Limb (tissue), 2 donors: ENCODE results near the gene UBAP2L.

Source experiments
- DNase-seq, 2 donors: peaks; one replicate each; pipeline ENCODE4 v3.0.0-alpha.2; 2016; ENCODE audit errors: extremely low spot score in 2 of 2

Gene UBAP2L

GRCh38 chr1:154220071-154220969 lies at the start of gene UBAP2L:
Gene UBAP2L (plus strand): TSS chr1:154220955. CDS start chr1:154225124, 4,169 bp downstream.
- peak; percentile 99 for DNase-seq

GRCh38 chr1:154171223-154171583 lies 49.6 kb upstream of the UBAP2L start:
- DNase-seq = no peak

- DNase-seq = no peak
These were observed 48.9 kb upstream of the UBAP2L start for GRCh38 chr1:154171880-154172279.

GRCh38 chr1:154174654-154175053 lies 46.1 kb upstream of the UBAP2L start:
- DNase-seq = no peak

GRCh38 chr1:154176337-154176736 lies 44.4 kb upstream of the UBAP2L start:
- peak in 1 of 2 donors; percentile 45 for DNase-seq

- DNase-seq = no peak
These were observed 42.7 kb upstream of the UBAP2L start for GRCh38 chr1:154178013-154178412.

- DNase-seq = no peak
These were observed 41.6 kb upstream of the UBAP2L start for GRCh38 chr1:154178911-154179811.

GRCh38 chr1:154179946-154180687 lies 40.6 kb upstream of the UBAP2L start:
- no peak for DNase-seq

GRCh38 chr1:154181944-154182343 lies 38.8 kb upstream of the UBAP2L start:
- DNase-seq = no peak

- DNase-seq = peak; percentile 54 to 78
These were observed 38.3 kb upstream of the UBAP2L start for GRCh38 chr1:154182344-154183045.

GRCh38 chr1:154183046-154183915 lies 37.5 kb upstream of the UBAP2L start:
- peak; percentile 95 to 98 for DNase-seq

GRCh38 chr1:154186177-154186576 lies 34.6 kb upstream of the UBAP2L start:
- no peak for DNase-seq

- no peak for DNase-seq
These were observed 33.8 kb upstream of the UBAP2L start for GRCh38 chr1:154186852-154187501.

GRCh38 chr1:154190550-154190949 lies 30.2 kb upstream of the UBAP2L start:
- no peak for DNase-seq

- DNase-seq = no peak
These were observed 28.7 kb upstream of the UBAP2L start, which contains the start of gene TPM3 for GRCh38 chr1:154191990-154192461. Gene TPM3 (minus strand): TSS chr1:154192100. CDS start chr1:154192018, 82 bp downstream.

GRCh38 chr1:154192476-154192875 lies 28.3 kb upstream of the UBAP2L start:
- no peak for DNase-seq

- DNase-seq = no peak
These were observed 26.9 kb upstream of the UBAP2L start for GRCh38 chr1:154193821-154194220.

- DNase-seq = peak in 1 of 2 donors; percentile 58
These were observed 21.8 kb upstream of the UBAP2L start for GRCh38 chr1:154198756-154199562.
